Breast epithelium (tissue), 4 donors: ENCODE measurements around the gene ARPC4. TPM values are rescaled to one million over a fixed set of nuclear protein-coding genes. Genes with fewer than 3 reads are reported as not detected.
A peak's percentile ranks its signal among the peaks of the same experiment; 100 is the strongest.

Experiments
- DNase-seq, 2 donors: peaks; one replicate each; pipeline ENCODE4 v3.0.0-alpha.2; 2019; ENCODE audit warnings: low spot score in 2 of 2
- H3K27ac ChIP-seq, 2 donors: fragments of 200-600 bp; sonication (generic) in 1 of 2; one replicate each; pipeline ENCODE4 v1.5.1; 2016 to 2019; ENCODE audit warnings: mild to moderate bottlenecking in 1 of 2
- H3K27me3 ChIP-seq, 2 donors: fragments of 200-600 bp; sonication (generic) in 1 of 2; one replicate each; pipeline versions ENCODE4 v1.5.1 to v1.6.0; 2017 to 2019; ENCODE audit warnings: control low read depth in 1 of 2, mild to moderate bottlenecking in 1 of 2
- H3K36me3 ChIP-seq: fragments of 200-600 bp; one replicate; pipeline ENCODE4 v1.5.1; 2019
- H3K4me1 ChIP-seq, 2 donors: fragments of 200-600 bp; sonication (generic); one replicate each; pipeline ENCODE4 v1.5.1; 2016 to 2019; ENCODE audit warnings: control low read depth in 1 of 2
- H3K4me3 ChIP-seq, 3 donors: fragments of 200-600 bp; sonication (generic); 1 replicate in 2 of 3; 2 replicates in 1 of 3; pipeline ENCODE4 v1.5.1; 2016 to 2019; ENCODE audit warnings: mild to moderate bottlenecking in 3 of 3, moderate library complexity in 2 of 3
- H3K9me3 ChIP-seq, 2 donors: fragments of 200-600 bp; sonication (generic) in 1 of 2; one replicate each; pipeline ENCODE4 v1.5.1; 2016 to 2019; ENCODE audit warnings: control low read depth in 1 of 2
- POLR2A ChIP-seq: fragments of 450-650 bp; IDR thresholded peaks from one replicate; pipeline ENCODE4 v1.6.1; 2016; ENCODE audit warnings: antibody characterized with exemption, mild to moderate bottlenecking, moderate library complexity
- POLR2AphosphoS5 ChIP-seq, 3 donors: sonication (generic); formaldehyde crosslinking; IDR thresholded peaks; one replicate each; pipeline ENCODE4 v1.6.1; 2017; ENCODE audit warnings: antibody characterized with exemption in 3 of 3
- intact Hi-C: fragments of 100-400 bp; cut with DNase I; formaldehyde crosslinking; loops from one replicate; pipeline ENCODE4 v1.15.1; 2023; ENCODE audit warnings: low total_unique reads
- total RNA-seq, 3 donors: library from RNA; depleted of rRNA; stranded (reverse); fragments of >200 nt; gene quantifications; one replicate each; pipeline ENCODE4 v1.1.0, GENCODE V29; 2016
- TF ChIP-seq, protein P1 (sequence below), 3 donors: fragments of 450-650 bp; IDR thresholded peaks; one replicate each; pipeline ENCODE4 v1.5.1; 2016 to 2017; ENCODE audit warnings: antibody characterized with exemption in 3 of 3, mild to moderate bottlenecking in 3 of 3, moderate library complexity in 3 of 3

The ARPC4 gene
- total RNA-seq, 3 donors from 2014 or later = 116 to 163 (median 117) TPM

DNA sequence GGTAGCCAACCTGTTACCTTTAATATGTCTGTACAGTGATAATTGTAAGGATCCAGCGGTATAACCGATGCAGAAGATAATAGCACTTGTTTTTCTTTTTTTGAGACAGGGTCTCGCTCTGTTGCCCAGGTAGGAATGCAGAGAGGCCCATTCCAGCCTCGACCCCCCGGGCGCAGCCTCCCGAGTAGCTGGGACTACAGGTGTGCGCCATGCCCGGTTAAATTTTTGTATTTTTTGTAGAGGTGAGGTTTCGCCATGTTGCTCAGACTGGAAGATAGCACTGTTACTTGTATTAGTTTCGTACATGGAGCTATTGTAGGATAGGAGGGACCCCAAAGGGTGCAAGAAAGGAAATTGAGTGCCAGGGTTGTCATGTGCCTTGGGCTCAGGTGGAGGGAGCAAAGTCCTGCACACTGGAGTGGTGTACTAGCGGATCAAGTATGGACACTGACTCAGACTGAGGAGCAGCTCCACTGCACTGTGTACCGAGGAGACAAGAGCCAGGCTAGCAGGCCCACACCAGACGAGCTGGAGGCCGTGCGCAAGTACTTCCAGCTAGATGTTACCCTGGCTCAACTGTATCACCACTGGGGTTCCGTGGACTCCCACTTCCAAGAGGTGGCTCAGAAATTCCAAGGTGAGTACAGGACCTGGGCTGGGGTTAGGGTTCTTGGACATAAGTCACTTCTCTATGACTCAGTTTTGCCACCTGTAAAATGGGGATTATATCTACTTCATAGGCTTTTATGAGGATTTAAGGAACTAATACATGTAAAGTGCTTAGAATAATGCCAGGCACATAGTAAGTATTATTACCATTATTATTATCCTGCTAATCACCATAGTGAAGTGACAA lies 42.1 kb upstream of the ARPC4 start:
- H3K4me1 ChIP-seq = peaks cover 0 to 14% of the 10 kb centered on the region in 2 donors
- TF ChIP-seq, protein P1, sequence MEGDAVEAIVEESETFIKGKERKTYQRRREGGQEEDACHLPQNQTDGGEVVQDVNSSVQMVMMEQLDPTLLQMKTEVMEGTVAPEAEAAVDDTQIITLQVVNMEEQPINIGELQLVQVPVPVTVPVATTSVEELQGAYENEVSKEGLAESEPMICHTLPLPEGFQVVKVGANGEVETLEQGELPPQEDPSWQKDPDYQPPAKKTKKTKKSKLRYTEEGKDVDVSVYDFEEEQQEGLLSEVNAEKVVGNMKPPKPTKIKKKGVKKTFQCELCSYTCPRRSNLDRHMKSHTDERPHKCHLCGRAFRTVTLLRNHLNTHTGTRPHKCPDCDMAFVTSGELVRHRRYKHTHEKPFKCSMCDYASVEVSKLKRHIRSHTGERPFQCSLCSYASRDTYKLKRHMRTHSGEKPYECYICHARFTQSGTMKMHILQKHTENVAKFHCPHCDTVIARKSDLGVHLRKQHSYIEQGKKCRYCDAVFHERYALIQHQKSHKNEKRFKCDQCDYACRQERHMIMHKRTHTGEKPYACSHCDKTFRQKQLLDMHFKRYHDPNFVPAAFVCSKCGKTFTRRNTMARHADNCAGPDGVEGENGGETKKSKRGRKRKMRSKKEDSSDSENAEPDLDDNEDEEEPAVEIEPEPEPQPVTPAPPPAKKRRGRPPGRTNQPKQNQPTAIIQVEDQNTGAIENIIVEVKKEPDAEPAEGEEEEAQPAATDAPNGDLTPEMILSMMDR (IDR thresholded peaks at IDR 0.05) = no peak
- no peak for TF ChIP-seq POLR2A
- TF ChIP-seq POLR2AphosphoS5 (IDR thresholded peaks at IDR 0.05) = no peak
- H3K27me3 ChIP-seq = no peaks in the 10 kb centered on the region
- H3K9me3 ChIP-seq = no peaks in the 10 kb centered on the region
- peak overlapping the region; percentile 87 to 94 for H3K27ac ChIP-seq
- peaks cover under 1% of the 10 kb centered on the region for H3K36me3 ChIP-seq
- DNase-seq = no peak
- intact Hi-C loops = no loop called here
- peak overlapping the region; percentile 56 to 88 (median 69) for H3K4me3 ChIP-seq

DNA sequence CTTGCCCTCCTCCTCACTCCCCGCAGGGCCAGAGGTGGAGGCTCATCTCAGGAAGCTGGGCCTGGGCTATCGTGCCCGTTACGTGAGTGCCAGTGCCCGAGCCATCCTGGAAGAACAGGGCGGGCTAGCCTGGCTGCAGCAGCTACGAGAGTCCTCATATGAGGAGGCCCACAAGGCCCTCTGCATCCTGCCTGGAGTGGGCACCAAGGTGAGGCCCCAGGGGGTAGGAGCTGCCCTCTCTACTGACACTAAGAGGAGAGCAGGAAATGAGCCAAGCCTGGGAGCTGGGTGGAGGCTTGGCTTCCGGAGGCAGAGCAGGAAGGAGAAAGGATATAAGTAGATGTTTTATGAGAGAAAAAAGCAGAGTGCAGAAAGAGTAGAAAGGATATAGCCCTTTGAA lies 38.2 kb upstream of the ARPC4 start:
- Histone ChIP-seq H3K36me3 (no peaks in the 10 kb centered on the region), H3K4me1 (peaks cover 0 to 14% of the 10 kb centered on the region in 2 donors), H3K27me3 (no peaks in the 10 kb centered on the region), H3K9me3 (no peaks in the 10 kb centered on the region), H3K27ac (peak overlapping the region in 1 of 2 donors; percentile 41), H3K4me3 (no peak overlapping the region)
- TF ChIP-seq POLR2AphosphoS5 (IDR thresholded peaks at IDR 0.05) (no peak), POLR2A (no peak)
- TF ChIP-seq, protein P1 (IDR thresholded peaks at IDR 0.05) = no peak
- intact Hi-C loops = no loop called here
- no peak for DNase-seq

DNA sequence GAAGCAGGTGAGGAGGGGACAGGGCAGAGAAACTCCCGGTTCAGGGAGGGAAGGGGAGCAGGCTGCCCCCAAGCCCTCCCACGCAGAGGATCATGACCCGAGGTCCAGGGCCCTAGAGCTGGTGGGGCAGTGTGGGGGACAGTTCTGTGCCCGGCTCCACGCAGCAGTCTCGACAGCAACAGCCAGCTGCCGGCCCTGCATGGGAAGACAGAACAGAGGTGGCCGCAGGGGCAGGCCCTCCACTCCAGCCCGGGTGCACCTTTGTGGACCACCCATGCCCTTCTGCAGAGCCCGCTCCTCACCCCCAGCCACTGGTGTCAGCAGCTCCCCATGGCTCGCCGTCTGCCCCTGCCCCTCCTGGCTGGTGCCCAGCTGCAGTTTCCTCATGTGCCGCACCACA lies 35.5 kb upstream of the ARPC4 start:
- H3K4me1 ChIP-seq = no peaks in the 10 kb centered on the region
- H3K27me3 ChIP-seq = no peaks in the 10 kb centered on the region
- no peak for DNase-seq
- H3K9me3 ChIP-seq = no peaks in the 10 kb centered on the region
- no peak overlapping the region for H3K4me3 ChIP-seq
- TF ChIP-seq POLR2A (no peak), POLR2AphosphoS5 (IDR thresholded peaks at IDR 0.05) (no peak)
- TF ChIP-seq, protein P1 (IDR thresholded peaks at IDR 0.05) = no peak
- H3K27ac ChIP-seq = no peak overlapping the region
- intact Hi-C loops = no loop called here
- no peaks in the 10 kb centered on the region for H3K36me3 ChIP-seq

DNA sequence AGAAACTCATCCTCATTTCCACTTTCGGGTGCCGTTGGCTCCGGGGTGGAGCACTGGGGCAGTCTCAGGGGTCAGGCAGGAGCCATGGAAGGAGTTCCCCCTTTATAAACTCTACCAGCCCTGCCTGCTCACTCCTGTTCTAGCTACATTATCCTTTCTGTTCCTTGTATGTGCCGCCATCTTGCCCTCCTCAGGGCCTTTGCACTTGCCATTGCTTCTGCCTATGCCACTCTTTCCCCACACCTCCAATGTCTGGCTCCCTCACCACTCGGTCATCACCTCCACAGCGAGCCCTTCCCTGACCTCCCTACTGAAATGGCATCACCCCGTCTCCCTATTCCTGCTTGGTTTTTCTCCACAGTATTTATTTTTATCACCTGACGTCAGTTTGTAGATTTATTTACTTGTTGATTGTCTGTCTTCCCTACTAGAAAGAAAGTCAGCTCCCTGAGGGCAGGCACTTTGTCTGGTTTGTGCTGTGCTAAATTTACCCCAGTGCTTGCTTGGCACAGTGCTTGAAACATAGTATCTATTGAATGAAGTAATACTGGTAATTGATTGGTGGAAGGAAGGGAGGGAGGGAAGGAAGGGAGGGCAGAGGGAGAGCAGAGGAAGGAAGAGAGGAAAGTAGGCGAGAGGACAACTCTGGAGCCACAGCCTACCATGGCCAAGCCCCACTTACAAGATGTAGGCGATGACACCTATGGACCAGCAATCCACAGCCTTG lies 31.9 kb upstream of the ARPC4 start:
- no peak for TF ChIP-seq POLR2AphosphoS5 (IDR thresholded peaks at IDR 0.05)
- TF ChIP-seq, protein P1 (IDR thresholded peaks at IDR 0.05) = no peak
- no peak for TF ChIP-seq POLR2A
- Histone ChIP-seq H3K27me3 (no peaks in the 10 kb centered on the region), H3K4me1 (no peaks in the 10 kb centered on the region), H3K36me3 (no peaks in the 10 kb centered on the region), H3K4me3 (no peak overlapping the region), H3K9me3 (no peaks in the 10 kb centered on the region), H3K27ac (no peak overlapping the region)
- DNase-seq = no peak
- intact Hi-C loops = no loop called here

DNA sequence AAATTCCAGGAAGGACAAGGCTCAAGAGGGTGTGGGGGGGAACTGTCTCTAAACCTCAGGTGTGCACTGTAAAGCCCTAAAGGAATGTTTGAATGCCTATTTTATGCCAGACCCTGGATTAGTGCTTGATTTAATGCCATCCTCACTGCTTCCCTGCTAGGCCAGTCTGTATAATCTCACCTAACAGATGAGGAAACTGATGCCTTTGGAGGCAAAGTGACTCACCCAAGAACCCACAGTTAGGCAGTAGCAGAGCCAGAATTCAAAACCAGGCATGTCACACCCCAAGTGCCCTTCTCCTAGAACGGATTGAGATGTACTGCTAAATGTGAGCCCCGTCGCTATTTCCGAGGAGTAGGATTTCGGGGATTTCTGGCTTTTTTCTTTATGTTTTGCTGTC lies 31.0 kb upstream of the ARPC4 start:
- Histone ChIP-seq H3K4me1 (no peaks in the 10 kb centered on the region), H3K36me3 (no peaks in the 10 kb centered on the region), H3K9me3 (no peaks in the 10 kb centered on the region), H3K27ac (no peak overlapping the region), H3K27me3 (no peaks in the 10 kb centered on the region), H3K4me3 (no peak overlapping the region)
- TF ChIP-seq POLR2A = no peak
- TF ChIP-seq, protein P1 (IDR thresholded peaks at IDR 0.05) = no peak
- TF ChIP-seq POLR2AphosphoS5 (IDR thresholded peaks at IDR 0.05) = no peak
- intact Hi-C loops = no loop called here
- no peak for DNase-seq
